ENCODE data around the gene CD109.

GRCh38 chr6:73696966-73697655 lies 1.1 kb downstream of the CD109 start:
- TF ChIP-seq CTCF (IDR thresholded peaks at IDR 0.05) = no peak
- TF ChIP-seq POLR2AphosphoS5 (IDR thresholded peaks at IDR 0.05) = no peak
- TF ChIP-seq POLR2A (IDR thresholded peaks at IDR 0.05) = no peak
- TF ChIP-seq EP300 (IDR thresholded peaks at IDR 0.05) = no peak
